G401.6 (cell line): ENCODE data around the gene TUBA4A.

Experiments
- FAIRE-seq: peaks from 2 replicates; lab custom pipeline; 2012; peaks lifted over from hg19 to GRCh38; lab: Jason Lieb, UNC

TUBA4A gene

GRCh38 chr2:219230059-219230540 lies 23.6 kb downstream of the TUBA4A start:
- no peak for FAIRE-seq

- FAIRE-seq: peak; percentile 98
These were observed 24.2 kb downstream of the TUBA4A start, which contains the start of the genes ANKZF1 and ATG9A for GRCh38 chr2:219229305-219230058. TSS of gene ANKZF1 (plus strand) at chr2:219229806. CDS start at chr2:219230258, 452 bp downstream. TSS of gene ATG9A (minus strand) at chr2:219229636. CDS start at chr2:219228024, 1,612 bp downstream.

GRCh38 chr2:219228911-219229304 lies 24.8 kb downstream of the TUBA4A start:
- FAIRE-seq: no peak

DNA sequence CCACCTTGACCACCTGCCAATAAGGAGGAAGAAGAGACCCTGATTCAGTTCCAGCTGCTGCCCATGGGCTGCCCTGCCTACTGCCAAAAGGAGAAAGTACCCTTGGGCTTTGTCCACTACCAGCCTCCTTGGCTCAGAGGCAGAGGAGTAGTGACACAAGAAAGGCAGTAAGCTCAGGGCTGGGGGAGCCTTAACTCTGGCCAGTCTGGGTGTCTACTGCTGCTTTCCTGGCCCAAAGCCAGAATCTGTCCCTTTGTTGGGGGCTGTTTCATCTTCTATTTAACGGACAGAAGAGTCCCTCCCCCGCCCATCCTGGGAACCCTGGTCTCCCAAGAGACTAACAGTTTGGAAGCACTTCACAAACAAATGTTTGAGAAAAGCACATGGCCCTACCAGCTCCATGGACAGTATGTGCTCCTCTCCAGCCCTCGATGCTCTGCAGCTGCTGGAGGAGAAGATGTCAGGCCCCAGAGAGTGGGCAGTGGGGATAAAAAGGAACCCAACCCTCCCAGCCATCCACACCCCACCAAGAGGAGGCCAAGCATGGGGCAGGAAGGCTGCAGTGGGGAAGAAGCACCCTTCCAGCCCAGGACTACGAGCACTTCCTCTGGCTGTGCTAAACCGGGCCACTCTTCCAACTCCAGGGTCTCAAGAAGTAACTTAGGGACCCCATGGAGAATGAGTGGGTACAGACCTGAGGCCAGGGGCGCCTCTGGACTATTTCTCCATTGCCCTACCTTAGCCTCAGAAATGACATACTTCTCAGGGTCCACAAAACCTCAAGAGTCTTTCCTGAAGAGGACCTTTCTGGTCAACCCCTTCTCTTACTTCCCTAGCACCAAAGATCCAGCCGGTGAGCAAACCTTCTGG lies 25.4 kb downstream of the TUBA4A start:
- FAIRE-seq: no peak

- FAIRE-seq: no peak
These were observed 28.4 kb downstream of the TUBA4A start for GRCh38 chr2:219225350-219225749.

- no peak for FAIRE-seq
These were observed 29.7 kb downstream of the TUBA4A start for GRCh38 chr2:219223831-219224610.

DNA sequence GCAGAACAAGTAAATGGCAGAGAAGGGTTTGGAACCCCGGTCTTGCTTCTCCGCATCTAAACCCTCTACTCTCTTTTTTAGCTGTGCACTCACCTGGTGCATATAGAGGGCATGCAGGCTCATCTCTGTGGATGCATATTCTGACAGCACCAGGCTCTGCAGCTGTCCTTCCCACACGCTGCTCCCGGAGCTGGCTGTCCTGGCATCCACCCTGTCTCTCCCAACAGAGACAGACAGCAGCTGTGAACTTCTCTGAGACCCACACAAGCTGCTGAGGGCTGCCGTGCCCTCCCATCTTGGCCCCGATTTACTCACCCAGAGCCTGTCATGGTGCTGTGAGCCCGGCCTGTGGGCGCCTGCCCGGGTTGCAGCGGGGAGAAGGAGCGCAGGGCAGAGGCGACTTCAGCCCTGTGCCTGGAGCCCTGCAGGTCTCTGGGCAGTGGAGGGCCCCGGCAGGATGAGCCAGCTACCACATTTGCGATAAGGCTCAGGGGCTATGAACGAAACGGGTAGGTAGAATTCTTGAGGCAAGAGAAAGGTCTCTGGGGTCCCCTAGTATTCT lies 31.7 kb downstream of the TUBA4A start:
- no peak for FAIRE-seq

DNA sequence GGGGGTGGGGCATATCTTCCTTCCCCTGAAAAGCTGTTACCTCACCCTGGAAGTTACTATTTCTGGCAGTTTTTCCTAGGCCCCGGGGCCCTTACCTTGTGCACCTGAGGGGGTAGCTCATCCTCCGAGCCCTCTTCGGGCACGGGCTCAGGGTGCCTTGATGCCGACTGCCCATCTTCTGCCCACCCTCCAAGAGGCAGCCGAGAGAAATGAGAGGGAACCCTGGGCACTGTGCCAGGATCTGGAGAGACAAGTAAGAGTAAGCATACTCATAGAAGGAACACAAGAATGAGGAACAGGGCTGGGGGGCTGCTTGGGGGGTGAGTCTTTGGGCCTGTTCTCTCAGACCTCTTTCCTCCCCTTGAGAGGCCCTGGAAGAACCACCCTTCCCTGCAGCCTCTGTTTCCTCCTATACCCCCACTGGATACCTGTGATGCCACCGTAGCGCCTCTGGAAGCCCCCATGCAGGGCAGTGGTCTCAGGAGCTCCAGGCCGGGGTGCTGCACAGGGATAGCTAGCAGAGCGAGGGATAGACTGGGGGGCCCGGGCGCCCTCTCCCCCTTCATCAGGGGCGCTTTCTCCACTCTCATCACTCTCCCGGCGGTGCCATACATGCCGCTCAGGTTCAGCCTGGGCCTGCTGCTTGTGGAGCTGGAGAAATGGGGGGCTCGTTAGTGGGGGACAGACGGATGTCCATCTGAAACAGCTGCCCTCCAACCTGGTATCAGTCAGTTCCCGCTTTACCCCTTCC lies 32.9 kb downstream of the TUBA4A start:
- FAIRE-seq: no peak

GRCh38 chr2:219219784-219220532 lies 33.8 kb downstream of the TUBA4A start:
- no peak for FAIRE-seq

- peak; percentile 73 for FAIRE-seq
These were observed 34.7 kb downstream of the TUBA4A start, which contains the start of gene ABCB6 for GRCh38 chr2:219218732-219219701. TSS of gene ABCB6 (minus strand) at chr2:219218958. CDS start at chr2:219218673, 285 bp downstream.

GRCh38 chr2:219218217-219218731 lies 35.4 kb downstream of the TUBA4A start:
- no peak for FAIRE-seq

DNA sequence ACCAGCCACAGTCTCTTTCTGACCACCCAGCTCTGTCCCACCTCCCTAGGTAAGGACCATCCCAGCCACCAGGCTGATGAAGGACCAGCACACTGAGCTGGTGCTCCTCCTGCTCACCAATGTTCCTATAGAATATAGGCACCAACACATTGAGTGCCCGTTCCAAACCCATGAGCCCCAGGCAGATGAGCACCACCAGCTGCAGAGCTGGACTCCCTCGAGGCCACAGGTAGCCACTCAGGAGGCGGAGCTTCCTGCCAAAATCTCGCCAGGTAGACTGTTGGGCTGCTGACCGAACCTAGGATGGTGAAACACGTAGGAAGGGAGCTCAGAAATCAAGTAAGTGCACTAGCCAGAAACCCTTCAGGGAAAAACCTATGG lies 37.2 kb downstream of the TUBA4A start:
- no peak for FAIRE-seq

GRCh38 chr2:219215871-219216534 lies 37.7 kb downstream of the TUBA4A start:
- FAIRE-seq: no peak

DNA sequence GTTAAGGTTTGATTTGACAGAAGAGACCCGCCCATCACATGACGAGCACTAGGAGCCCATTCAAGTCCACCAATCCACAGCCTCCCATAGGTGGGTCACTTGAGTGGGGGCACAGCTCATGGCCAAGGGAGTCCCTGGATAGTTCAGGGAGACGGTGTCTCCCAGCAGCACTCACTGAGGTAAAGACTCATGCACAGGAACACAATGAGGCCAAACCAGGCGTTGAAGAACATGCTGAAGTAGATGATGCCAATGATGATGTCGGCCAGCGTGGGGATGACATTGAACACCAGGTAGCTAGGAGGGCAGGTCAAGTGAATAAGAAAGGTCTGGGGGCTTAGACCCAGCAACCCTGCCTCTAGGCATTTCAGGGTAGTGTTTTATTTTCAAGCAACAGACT lies 38.9 kb downstream of the TUBA4A start:
- FAIRE-seq: no peak

- FAIRE-seq: no peak
These were observed 39.6 kb downstream of the TUBA4A start for GRCh38 chr2:219214141-219214540.

DNA sequence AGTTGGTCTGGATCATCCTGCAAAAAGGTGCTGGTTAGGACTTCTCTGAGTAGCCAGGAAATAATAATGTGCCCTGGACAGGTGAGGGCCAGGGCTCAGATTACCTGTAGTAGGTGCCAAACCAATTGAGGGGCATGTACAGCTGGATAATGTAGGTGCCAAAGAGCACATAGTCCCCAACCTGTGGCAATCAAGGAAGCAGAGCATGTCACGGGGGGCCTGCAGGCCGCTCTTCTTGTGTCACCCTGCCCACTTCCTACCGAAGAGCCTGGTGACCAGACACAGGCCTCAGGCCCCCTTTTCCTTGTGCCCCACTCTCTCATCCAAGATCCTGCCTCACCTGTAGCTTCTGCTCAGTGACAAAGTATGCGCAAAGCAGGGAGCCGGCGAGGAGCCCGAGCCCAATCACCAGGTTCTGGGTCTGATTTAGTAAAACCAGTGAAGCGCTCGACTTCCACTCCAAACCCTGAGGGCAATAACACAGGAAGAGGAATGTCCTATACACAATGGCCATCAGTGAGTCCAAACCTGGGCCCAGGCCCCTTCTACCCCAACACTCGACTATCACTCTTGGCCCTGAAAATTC lies 40.1 kb downstream of the TUBA4A start:
- FAIRE-seq: no peak

DNA sequence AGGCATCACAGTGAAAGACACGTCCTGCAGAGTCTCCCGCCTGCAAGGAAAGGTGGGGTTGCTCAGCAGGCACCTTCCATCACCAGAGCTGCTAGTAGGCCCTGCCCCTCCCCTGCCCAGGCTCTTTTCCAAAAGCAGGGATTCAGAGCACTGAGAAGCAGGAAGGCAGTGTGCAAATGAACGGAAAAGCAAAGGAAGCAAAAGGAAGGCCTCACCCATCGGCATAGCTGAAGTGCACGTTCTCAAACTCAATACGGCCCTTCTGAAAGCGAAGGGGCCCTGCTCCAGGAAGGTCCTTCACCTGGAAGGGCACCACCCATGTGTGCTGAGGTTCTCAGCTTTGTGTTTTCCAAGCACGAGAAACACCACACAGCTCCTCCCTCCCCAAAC lies 40.7 kb downstream of the TUBA4A start:
- FAIRE-seq: no peak

- no peak for FAIRE-seq
These were observed 42.8 kb downstream of the TUBA4A start for GRCh38 chr2:219210886-219211362.
